Right lobe of liver (tissue), 4 donors: ENCODE measurements around the gene SLC16A10.

ENCODE experiments used
- POLR2A ChIP-seq: fragments of 450-650 bp; IDR thresholded peaks from one replicate; pipeline ENCODE4 v1.6.1; 2017; ENCODE audit warnings: antibody characterized with exemption, mild to moderate bottlenecking
- TF ChIP-seq, protein P1 (sequence below), 4 donors: fragments of 200-600 bp in 3 of 4; fragments of 450-650 bp in 1 of 4; IDR thresholded peaks; one replicate each; pipeline versions ENCODE4 v1.5.1 to v1.8.0; 2016 to 2022; ENCODE audit warnings: antibody characterized with exemption in 4 of 4, mild to moderate bottlenecking in 2 of 4
- donor health status: DM: no; HTN: no; CAD: no.
- donor health status: DM: no; HTN: no; CAD: no.
- donor health status: DM: no; HTN: yes; CAD: no.

DNA sequence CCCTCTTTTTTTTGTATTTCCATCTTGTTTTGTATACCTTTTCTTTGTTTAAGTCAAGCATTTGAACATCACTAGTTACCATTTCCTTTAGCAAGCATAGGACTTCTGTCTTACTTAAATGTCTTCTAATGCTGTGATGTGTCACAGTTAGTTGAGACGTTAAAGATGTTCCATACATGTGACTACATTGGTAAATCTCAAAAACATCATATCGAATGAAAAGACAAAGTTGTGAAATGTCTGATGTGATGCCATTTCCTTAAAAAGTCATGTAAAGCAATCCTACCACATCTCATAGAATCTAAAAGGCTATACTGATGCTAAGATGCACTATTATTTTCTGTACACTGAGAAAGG, 26.8 kb downstream of the SLC16A10 start:
- TF ChIP-seq, protein P1, sequence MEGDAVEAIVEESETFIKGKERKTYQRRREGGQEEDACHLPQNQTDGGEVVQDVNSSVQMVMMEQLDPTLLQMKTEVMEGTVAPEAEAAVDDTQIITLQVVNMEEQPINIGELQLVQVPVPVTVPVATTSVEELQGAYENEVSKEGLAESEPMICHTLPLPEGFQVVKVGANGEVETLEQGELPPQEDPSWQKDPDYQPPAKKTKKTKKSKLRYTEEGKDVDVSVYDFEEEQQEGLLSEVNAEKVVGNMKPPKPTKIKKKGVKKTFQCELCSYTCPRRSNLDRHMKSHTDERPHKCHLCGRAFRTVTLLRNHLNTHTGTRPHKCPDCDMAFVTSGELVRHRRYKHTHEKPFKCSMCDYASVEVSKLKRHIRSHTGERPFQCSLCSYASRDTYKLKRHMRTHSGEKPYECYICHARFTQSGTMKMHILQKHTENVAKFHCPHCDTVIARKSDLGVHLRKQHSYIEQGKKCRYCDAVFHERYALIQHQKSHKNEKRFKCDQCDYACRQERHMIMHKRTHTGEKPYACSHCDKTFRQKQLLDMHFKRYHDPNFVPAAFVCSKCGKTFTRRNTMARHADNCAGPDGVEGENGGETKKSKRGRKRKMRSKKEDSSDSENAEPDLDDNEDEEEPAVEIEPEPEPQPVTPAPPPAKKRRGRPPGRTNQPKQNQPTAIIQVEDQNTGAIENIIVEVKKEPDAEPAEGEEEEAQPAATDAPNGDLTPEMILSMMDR (IDR thresholded peaks at IDR 0.05) = no peak
- no peak for TF ChIP-seq POLR2A
